NOMO-1 (cell line): ENCODE data around the gene KRT37.
A peak's percentile ranks its signal among the peaks of the same experiment; 100 is the strongest.

Experiments
- DNase-seq, 2 experiments: peaks; one replicate each; lab custom pipeline; 2025; ENCODE audit not compliant: unreplicated experiment in 2 of 2; lab: John Stamatoyannopoulos, UW

The KRT37 gene

GRCh38 chr17:41424111-41424635 is at the start of gene KRT37:
Gene KRT37 (minus strand): TSS chr17:41424585. CDS start chr17:41424523, 62 bp downstream.
- DNase-seq = no peak

GRCh38 chr17:41468346-41468745 is 44.0 kb upstream of the KRT37 start:
- DNase-seq = no peak

- no peak for DNase-seq
Observed at GRCh38 chr17:41467561-41467960, 43.2 kb upstream of the KRT37 start.

GRCh38 chr17:41466988-41467387 is 42.6 kb upstream of the KRT37 start, which contains the start of gene KRT32:
Gene KRT32 (minus strand): TSS chr17:41467386. CDS start chr17:41467325, 61 bp downstream.
- DNase-seq = no peak

- no peak for DNase-seq
Observed at GRCh38 chr17:41464682-41465081, 40.3 kb upstream of the KRT37 start.

GRCh38 chr17:41464173-41464572 is 39.8 kb upstream of the KRT37 start:
- DNase-seq = no peak

GRCh38 chr17:41463746-41464145 is 39.4 kb upstream of the KRT37 start:
- no peak for DNase-seq

- no peak for DNase-seq
Observed at GRCh38 chr17:41462705-41463104, 38.3 kb upstream of the KRT37 start.

GRCh38 chr17:41457676-41458075 is 33.3 kb upstream of the KRT37 start:
- DNase-seq = no peak

- DNase-seq = no peak
Observed at GRCh38 chr17:41456204-41456603, 31.8 kb upstream of the KRT37 start.

GRCh38 chr17:41455236-41455635 is 30.9 kb upstream of the KRT37 start:
- no peak for DNase-seq

- DNase-seq = no peak
Observed at GRCh38 chr17:41453066-41453465, 28.7 kb upstream of the KRT37 start.

GRCh38 chr17:41452281-41452680 is 27.9 kb upstream of the KRT37 start:
- DNase-seq = peak in 1 of 2 experiments; percentile 15

- no peak for DNase-seq
Observed at GRCh38 chr17:41451154-41451728, 26.9 kb upstream of the KRT37 start.

- no peak for DNase-seq
Observed at GRCh38 chr17:41449008-41449407, 24.6 kb upstream of the KRT37 start.

- no peak for DNase-seq
Observed at GRCh38 chr17:41448506-41448905, 24.1 kb upstream of the KRT37 start.

GRCh38 chr17:41446806-41447205 is 22.4 kb upstream of the KRT37 start:
- DNase-seq = no peak

- no peak for DNase-seq
Observed at GRCh38 chr17:41444640-41445039, 20.3 kb upstream of the KRT37 start.

- peak in 1 of 2 experiments; percentile 8 for DNase-seq
Observed at GRCh38 chr17:41444186-41444585, 19.8 kb upstream of the KRT37 start.

- DNase-seq = no peak
Observed at GRCh38 chr17:41442739-41443138, 18.4 kb upstream of the KRT37 start.

- no peak for DNase-seq
Observed at GRCh38 chr17:41440531-41441033, 16.2 kb upstream of the KRT37 start, which contains the start of gene KRT38. Gene KRT38 (minus strand): TSS chr17:41440983. CDS start chr17:41440921, 62 bp downstream.

- DNase-seq = peak in 1 of 2 experiments; percentile 12
Observed at GRCh38 chr17:41439375-41439774, 15.0 kb upstream of the KRT37 start.
